Purkinje cell (primary cell): ENCODE results near the gene ETS1. TPM values are rescaled to one million over a fixed set of nuclear protein-coding genes. Genes with fewer than 3 reads are reported as not detected.

Experiments used
- polyA plus RNA-seq: library from polyadenylated mRNA; unstranded; fragments of >200 nt; fragmentation: Nextera tagmentation; gene quantifications from 2 replicates; pipeline ENCODE4 v1.2.1, GENCODE V29; 2014

Gene ETS1, protein sequence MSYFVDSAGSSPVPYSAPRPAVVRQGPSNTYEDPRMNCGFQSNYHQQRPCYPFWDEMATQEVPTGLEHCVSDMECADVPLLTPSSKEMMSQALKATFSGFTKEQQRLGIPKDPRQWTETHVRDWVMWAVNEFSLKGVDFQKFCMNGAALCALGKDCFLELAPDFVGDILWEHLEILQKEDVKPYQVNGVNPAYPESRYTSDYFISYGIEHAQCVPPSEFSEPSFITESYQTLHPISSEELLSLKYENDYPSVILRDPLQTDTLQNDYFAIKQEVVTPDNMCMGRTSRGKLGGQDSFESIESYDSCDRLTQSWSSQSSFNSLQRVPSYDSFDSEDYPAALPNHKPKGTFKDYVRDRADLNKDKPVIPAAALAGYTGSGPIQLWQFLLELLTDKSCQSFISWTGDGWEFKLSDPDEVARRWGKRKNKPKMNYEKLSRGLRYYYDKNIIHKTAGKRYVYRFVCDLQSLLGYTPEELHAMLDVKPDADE
- polyA plus RNA-seq, result 0.67 and 5.2 TPM in 2 replicates

DNA sequence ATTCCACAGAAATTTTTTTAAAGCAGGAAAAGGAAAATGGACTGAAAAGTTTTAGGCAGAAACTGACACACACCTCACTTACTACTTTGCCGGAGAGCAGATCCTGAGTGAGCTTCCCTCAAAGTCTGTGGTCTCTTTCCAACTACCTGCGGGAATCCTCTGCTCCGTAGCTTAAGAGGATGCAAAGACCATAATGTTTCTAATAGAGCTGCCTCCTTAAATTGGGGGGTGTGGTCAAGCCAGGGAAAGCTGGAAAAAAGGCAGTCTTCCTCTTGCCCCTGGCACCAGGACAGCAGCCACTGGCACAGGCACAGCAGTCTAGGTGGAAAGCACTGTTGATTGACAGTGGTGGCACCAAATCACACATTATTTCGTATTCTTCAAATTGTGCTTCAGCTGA is at the start of gene ETS1:
TSS of gene ETS1 (minus strand) at position 144 of the 400 bp plus-strand sequence. CDS start 14,428 bp downstream, outside the sequence.

Other genes starting within 250 kb of the ETS1 start
- gene FLI1, start 106.5 kb upstream of the ETS1 start, polyA plus RNA-seq, result 1.1 TPM in 1 of 2 replicates, not detected in the other